HepG2 (cell line): ENCODE results near the gene TPI1. TPM values are rescaled to one million over a fixed set of nuclear protein-coding genes. Genes with fewer than 3 reads are reported as not detected.
A peak's percentile ranks its signal among the peaks of the same experiment; 100 is the strongest.

Experiments used
- AKAP8 ChIP-seq: sonication (generic); formaldehyde crosslinking; IDR thresholded peaks from 2 replicates; pipeline ENCODE4 v1.5.1; 2020; ENCODE audit warnings: mild to moderate bottlenecking, missing genetic modification reagents
- CCAR2 ChIP-seq: fragments of 200-400 bp; formaldehyde crosslinking; optimal IDR thresholded peaks from 2 replicates; pipeline ENCODE3; 2018; ENCODE audit warnings: low read depth, mild to moderate bottlenecking, low read length, moderate library complexity
- CHD4 ChIP-seq: fragments of 200-600 bp; sonication (generic); IDR thresholded peaks from 2 replicates; pipeline ENCODE4 v1.7.0; 2017; ENCODE audit warnings: mild to moderate bottlenecking, low read length, borderline replicate concordance
- DZIP1 ChIP-seq: sonication (generic); formaldehyde crosslinking; IDR thresholded peaks from 2 replicates; pipeline ENCODE4 v1.5.0; 2020; ENCODE audit warnings: mild to moderate bottlenecking, missing genetic modification reagents
- HBP1 ChIP-seq: IDR thresholded peaks from 2 replicates; pipeline ENCODE4 v1.6.1; 2016; ENCODE audit warnings: low read depth, control low read depth
- HINFP ChIP-seq: sonication (generic); formaldehyde crosslinking; IDR thresholded peaks from 2 replicates; pipeline ENCODE4 v1.4.0; 2020; ENCODE audit warnings: low read depth, mild to moderate bottlenecking, missing genetic modification reagents
- KLF15 ChIP-seq: sonication (generic); formaldehyde crosslinking; IDR thresholded peaks from 2 replicates; pipeline ENCODE4 v1.8.1; 2023; ENCODE audit warnings: borderline replicate concordance, mild to moderate bottlenecking, inconsistent platforms, missing genetic modification reagents, mixed read lengths
- MED1 ChIP-seq: sonication (generic); formaldehyde crosslinking; IDR thresholded peaks from 2 replicates; pipeline ENCODE4 v1.4.0; 2020; ENCODE audit warnings: missing genetic modification reagents
- MEF2D ChIP-seq: sonication (generic); formaldehyde crosslinking; IDR thresholded peaks from 2 replicates; pipeline ENCODE4 v1.5.1; 2020; ENCODE audit warnings: mild to moderate bottlenecking, missing genetic modification reagents
- PHF8 ChIP-seq: sonication (generic); formaldehyde crosslinking; IDR thresholded peaks from 2 replicates; pipeline ENCODE4 v1.5.0; 2020; ENCODE audit warnings: missing genetic modification reagents
- SP140L ChIP-seq: sonication (generic); formaldehyde crosslinking; IDR thresholded peaks from 2 replicates; pipeline ENCODE4 v1.4.0; 2020; ENCODE audit warnings: missing genetic modification reagents, borderline replicate concordance
- TFAP4 ChIP-seq: sonication (generic); IDR thresholded peaks from 2 replicates; pipeline ENCODE4 v1.6.1; 2016; ENCODE audit warnings: low read depth, borderline replicate concordance
- WIZ ChIP-seq: sonication (generic); formaldehyde crosslinking; IDR thresholded peaks from 2 replicates; pipeline ENCODE4 v1.5.1; 2020; ENCODE audit warnings: mild to moderate bottlenecking, missing genetic modification reagents
- ZEB1 ChIP-seq: IDR thresholded peaks from 2 replicates; pipeline ENCODE4 v1.6.1; 2012; ENCODE audit warnings: mild to moderate bottlenecking, low read depth, inconsistent platforms; ENCODE audit not compliant: insufficient replicate concordance
- ZFP37 ChIP-seq: sonication (generic); formaldehyde crosslinking; IDR thresholded peaks from 2 replicates; pipeline ENCODE4 v1.4.0; 2020; ENCODE audit warnings: missing genetic modification reagents, borderline replicate concordance
- ZNF17 ChIP-seq: sonication (generic); formaldehyde crosslinking; IDR thresholded peaks from 2 replicates; pipeline ENCODE4 v1.5.0; 2020; ENCODE audit warnings: mild to moderate bottlenecking, missing genetic modification reagents
- ZNF430 ChIP-seq: sonication (generic); formaldehyde crosslinking; IDR thresholded peaks from 2 replicates; pipeline ENCODE4 v1.9.0; 2021; ENCODE audit warnings: mild to moderate bottlenecking, missing genetic modification reagents
- ZNF720 ChIP-seq: sonication (generic); formaldehyde crosslinking; IDR thresholded peaks from 2 replicates; pipeline ENCODE4 v1.4.0; 2020; ENCODE audit warnings: missing genetic modification reagents
- ZNF83 ChIP-seq: sonication (generic); formaldehyde crosslinking; IDR thresholded peaks from 2 replicates; pipeline ENCODE4 v1.4.0; 2020; ENCODE audit warnings: missing genetic modification reagents, mild to moderate bottlenecking, borderline replicate concordance
- polyA plus RNA-seq, 8 experiments: library from polyadenylated mRNA; depleted of rRNA in 3 of 8; stranded (reverse) in 7 of 8; unstranded in 1 of 8; fragments of >200 nt; fragmentation: Illumina TruSeq in 4 of 8; extraction: Trizol in 4 of 8; gene quantifications; 2 replicates each; pipeline versions ENCODE4 v1.2.1 to v1.2.3, GENCODE V29; 2011 to 2016; ENCODE audit warnings: low read depth in 4 of 8, missing spikeins in 1 of 8, mixed read lengths in 1 of 8; ENCODE audit not compliant: insufficient read depth in 1 of 8
- total RNA-seq, 5 experiments: library from RNA; depleted of rRNA; stranded (reverse); fragments of >200 nt; fragmentation: Illumina TruSeq; extraction: Trizol; gene quantifications; 2 replicates each; pipeline ENCODE4 v1.2.3, GENCODE V29; 2016; ENCODE audit warnings: low read depth in 1 of 5

TPI1 gene
- total and polyA plus RNA-seq, 2 of the 13 experiments (the other 11 are each of a cell fraction or from before 2014, with no cell fraction given) = 945 to 2,535 TPM

- TF ChIP-seq TFAP4 (no peak), ZFP37 (CRISPR knock-in tag) (no peak), HINFP (CRISPR knock-in tag) (no peak), ZNF720 (CRISPR knock-in tag) (no peak), PHF8 (no peak; the same call in none of the 2 replicates), ZNF430 (CRISPR knock-in tag) (no peak), CCAR2 (no peak), CHD4 (no peak), KLF15 (CRISPR knock-in tag) (no peak), AKAP8 (CRISPR knock-in tag) (peak; percentile 65; the same call in 1 of the 2 replicates), WIZ (CRISPR knock-in tag) (no peak), DZIP1 (no peak), ZNF83 (CRISPR knock-in tag) (0 out of 2 replicates have a peak, but pooled peaks have one; percentile 25), ZNF17 (CRISPR knock-in tag) (no peak), MED1 (CRISPR knock-in tag) (no peak), HBP1 (CRISPR knock-in tag) (no peak), ZEB1 (no peak), MEF2D (CRISPR knock-in tag) (peak; percentile 46; the same call in 1 of the 2 replicates), SP140L (CRISPR knock-in tag) (no peak)
These were observed 4.0 kb downstream of the TPI1 start (continued) for GRCh38 chr12:6871052-6871957.
